GM19324 (cell line): Measurements from ENCODE around the gene TFIP11.

ENCODE experiments used
- ATAC-seq: cut with Tn5 transposase; IDR thresholded peaks from one replicate; pipeline ENCODE4 v1.9.1; 2021; ENCODE audit warnings: mild to moderate bottlenecking, moderate library complexity; ENCODE audit not compliant: unreplicated experiment, low FRiP score

TFIP11 gene

DNA sequence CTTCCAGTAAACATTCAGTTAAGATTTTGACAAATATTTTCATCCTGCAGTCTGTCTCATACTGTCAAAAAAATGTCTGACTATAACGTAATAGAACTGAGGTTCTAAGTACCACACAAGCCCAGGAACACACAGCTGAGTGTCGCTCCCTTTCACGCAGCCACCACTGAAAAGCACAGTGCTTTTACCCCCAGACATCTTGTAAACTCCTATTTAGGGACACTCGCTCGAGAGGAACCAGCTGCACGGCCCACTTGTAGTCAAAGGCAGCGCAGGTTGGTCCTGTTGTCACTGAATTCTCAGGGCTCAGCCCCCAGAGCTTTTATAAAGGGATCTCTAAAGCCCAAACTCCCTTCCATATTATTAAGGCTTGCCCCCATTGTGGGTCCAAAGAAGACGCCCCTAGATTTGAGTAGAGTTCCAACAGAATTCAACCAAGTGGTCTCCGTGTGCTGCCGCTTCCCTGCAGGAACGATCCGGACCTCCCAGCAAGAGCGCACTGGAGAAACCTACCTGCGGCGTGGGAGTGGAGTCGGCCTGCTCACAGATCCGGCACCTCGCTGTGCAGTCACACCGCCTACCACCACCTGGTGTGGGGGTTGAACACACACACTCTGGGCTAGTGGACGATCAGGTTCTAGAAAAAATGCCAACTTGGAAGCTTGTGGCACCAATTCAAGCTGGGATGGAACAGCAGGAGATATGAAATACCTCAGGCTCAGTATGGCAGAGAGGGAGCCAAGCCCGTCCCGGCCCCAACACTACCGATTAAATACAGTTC, 59.8 kb downstream of the TFIP11 start:
- no peak for ATAC-seq

DNA sequence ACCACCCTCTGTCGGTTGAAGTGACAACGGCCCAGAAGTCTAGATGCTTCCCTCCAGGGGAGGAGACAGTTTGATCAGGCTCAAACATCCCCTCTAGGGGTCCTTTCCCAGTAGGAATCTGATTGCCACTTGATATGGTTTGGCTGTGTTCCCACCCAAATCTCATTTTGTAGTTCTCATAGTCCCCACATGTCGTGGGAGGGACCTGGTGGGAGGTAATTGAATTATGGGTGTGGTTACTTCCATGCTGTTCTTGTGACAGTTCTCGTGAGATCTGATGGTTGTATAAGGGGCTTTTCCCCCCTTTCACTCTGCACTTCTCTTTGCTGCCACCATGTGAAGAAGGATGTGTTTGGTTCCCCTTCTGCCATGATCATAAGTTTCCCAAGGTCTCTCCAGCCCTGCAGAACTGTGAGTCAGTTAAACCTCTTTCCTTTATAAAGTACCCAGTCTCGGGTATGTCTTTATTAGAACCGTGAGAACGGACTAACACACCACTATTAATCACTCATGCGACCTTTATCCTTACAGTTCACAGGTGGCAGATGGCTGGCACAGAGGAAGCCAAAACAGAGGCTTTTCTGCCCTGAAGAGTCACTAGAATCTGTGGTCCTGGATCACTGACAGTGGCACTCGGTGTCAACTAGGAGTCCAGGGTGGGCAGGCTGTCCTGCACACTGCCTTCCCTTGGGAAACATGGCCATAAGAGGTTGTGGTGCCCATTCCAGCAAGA, 61.7 kb downstream of the TFIP11 start:
- ATAC-seq, result no peak

DNA sequence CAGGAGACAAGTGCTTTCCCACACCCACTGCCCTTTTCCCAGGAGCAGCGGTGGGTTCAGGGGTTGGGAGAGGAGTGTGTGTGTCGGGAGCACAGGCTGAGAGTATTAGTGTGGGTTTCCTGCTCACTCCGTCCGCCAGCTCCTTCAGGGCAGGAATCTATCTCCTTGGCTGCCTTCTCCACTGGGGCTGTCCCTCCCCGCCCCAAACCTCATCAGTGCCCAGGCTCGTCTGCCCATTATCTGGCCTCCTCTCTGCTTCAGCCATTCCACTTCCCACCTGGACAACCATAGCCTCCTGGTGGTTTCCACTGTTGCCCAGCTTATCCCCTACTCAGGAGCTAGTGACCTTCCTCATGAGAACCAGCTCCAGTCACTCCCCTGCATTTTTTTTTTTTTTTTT, 63.3 kb downstream of the TFIP11 start:
- ATAC-seq, result no peak

DNA sequence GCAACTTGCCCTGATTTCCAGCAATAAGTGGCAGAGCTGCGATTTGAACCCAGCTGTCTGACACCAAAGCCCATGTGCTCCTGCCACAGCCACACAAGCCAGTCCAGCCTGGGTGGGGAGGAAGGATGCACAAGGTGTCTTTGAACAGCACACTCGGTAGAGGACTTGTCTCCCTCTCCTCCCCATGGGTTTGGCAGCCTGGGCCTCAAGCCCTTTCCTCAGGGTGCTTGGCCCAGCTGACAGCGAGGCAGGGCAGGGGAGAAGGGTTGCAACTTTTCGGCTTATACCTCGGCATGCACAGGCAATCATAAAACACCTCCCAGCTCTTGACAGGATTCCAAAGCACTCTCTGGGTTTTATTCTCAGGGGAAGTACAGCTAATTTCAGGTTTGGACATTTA, 63.9 kb downstream of the TFIP11 start:
- no peak for ATAC-seq

DNA sequence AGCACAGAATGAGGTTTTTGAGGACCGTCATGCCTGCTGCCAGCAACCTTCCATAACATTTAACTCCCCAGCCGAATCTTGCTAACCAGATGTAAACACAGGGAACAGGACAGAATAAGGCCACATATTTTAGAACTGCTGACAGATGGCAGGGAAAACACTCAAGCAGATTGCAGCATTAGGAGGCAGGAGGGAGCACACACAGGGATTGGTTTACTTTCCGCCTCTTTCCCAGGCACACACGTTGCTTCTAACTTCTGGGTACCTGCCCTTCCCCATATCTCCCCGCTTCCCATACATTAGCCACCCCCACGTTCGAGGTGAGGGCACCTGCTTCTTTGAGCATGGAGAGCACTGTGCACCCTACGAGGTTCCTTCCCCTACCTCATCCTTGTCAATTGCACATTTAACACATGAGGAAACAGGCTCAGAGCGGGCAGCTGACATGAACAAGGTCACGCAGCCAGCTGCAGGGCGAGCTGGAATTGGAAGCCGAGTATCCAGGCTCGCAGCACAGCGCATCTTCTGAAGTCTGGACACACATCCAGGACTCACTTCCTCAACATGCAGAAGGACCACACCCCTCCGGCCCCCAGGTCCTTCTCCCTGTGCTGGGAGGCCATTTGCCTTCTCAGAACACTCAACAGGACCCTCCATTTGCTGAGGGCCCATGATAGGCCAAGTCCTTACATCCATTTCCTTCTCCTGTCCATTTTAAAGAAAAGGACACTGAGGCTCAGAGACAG, 64.5 kb downstream of the TFIP11 start:
- ATAC-seq, result no peak

DNA sequence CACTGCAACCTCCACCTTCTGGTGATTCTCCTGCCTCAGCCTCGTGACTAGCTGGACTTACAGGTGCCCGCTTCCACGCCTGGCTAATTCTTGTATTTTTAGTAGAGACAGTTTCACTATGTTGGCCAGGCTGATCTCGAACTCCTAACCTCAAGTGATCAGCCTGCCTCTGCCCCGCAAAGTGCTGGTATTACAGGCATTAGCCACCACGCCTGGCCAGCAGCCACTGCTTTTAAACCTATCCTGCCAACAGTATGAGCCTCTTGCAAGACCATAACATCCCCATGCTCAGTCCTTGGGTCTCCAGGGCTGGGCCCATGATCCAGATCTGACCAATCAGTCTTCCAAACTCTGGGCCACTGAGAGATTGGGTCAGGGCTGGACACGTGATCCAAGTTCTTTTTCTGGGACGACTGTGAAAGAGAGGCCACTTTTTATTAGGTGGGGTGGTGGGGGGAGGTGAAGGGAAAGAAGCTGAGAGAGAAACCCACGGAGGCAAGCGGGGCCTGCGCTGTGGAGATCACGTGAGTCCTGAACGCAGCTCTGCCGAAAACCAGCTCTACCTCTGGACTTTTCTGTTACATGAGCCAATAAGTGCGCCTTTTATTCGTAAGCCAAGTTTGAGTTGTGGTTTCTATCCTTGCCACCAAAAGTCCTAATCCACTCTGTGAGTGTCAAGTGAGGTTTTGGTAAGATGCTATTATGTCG, 65.3 kb downstream of the TFIP11 start:
- ATAC-seq, result no peak

DNA sequence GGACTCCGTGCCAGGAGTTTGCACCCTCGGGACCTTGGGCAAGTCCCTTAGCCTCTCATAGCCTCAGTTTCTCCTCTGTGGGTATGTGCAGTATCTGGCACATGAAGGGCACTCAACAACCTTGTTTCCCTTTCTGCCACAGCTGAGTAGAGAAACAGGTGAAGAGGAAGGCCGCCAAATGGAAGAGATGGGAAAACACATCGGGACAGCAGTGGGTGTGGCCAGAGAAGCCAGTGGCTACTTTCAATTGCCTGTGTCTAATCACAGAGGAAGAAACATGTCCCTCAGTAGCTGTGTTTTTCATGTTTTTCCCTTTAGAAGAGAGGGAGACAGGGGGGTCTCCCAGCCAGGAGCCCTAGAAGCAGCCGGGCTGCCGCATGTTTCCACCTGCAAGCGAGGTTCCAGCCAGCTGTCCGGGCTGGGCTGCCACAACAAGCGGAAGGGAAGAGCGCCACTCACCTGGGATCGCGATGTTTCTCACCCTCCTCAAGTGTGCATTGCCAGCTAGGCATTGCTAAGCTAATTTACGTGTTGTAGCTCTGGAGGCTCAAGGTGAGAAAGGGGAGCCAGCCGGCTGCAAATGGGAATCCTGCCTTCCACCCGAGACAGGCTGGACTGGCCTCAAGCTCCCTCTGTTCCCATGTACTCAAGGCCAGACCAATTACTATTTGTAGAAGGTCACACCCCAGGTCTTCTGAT, 66.5 kb downstream of the TFIP11 start:
- no peak for ATAC-seq

DNA sequence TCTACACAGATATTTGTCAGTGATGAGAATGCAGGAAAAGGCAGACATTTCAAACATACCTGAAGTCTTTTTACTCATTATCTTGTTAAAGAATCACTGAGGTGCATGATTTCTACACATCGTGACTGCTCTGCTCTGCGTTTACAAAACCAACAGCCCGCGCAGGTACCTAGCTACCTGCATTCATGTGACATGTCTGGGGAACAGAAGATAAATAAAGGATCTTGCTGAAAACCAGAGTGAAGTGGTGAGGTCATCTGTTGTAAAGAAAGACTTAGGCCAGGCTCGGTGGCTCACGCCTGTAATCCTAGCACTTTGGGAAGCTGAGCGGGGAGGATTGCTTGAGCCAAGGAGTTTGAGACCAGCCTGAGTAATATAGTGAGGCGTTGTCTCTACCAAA, 67.5 kb downstream of the TFIP11 start:
- no peak for ATAC-seq

DNA sequence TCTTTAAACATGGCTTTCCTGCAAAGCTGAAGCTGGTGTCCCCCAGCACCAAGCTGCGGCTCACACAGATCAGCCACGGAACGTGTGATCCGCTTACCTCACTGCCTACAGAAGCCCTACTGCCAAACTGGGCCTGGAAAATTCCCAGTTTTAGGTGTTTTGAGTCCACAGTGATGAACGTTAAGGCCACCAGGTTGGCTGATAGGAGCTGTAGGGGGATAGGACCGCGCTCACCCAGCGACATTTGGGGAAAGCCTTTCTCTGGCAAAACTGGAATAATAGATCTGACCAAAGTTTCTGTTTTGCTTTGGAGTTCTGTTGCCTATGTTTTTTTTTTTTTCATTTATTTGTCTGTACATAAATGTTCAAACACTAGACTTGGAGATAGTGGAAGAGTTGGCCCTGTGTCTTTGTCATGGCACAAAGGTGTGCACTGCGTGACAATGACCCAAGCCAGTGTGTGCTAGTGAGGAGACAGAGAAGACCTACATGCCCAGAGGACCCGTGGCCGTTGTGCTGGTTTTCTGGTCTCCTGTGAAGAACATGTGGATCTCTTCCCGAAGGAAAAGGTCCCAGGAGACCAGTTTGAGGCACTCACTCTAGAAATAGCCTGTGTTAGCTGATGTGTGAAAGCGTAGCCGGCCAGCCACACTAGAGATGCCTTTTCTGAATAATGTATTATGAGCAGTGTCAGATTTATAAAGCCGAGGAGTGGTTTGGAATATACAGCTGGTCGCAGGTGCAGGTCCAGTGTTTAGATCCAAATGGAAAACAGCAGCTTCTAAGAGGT, 68.2 kb downstream of the TFIP11 start:
- ATAC-seq, result no peak

DNA sequence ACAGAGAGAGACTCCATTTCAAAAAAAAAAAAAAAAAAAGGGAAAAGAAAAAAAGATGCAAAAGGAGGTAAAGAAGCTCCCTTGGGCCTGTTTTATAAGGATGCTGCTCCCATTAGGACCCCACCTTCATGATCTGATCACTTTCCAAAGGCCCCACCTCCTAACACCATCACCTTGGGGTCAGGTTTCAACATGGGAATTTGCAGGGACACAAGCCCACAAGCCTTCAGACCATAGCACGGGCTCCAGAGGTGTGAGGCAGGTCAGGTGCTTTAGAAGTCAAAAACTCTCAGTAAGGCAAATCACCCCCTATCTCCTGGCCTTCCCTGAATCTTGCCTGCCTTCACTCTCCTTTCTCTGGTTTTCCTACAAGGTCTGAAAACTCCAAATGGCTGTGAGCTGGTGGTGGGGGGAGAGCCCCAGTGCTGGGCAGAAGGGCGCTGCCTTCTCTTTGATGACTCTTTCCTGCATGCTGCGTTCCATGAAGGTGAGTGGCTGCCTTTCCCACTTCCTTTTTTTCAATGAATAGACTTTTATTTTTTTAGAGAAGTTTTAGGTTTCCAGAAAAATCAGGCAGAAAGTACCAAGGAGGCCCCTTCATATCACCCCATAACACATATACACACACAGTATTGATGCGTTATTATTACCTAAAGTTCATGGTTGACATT, 70.1 kb downstream of the TFIP11 start:
- no peak for ATAC-seq
